Measurements from ENCODE around the gene PLXNA4.
"Not testable (repeated sequence)": the region's sequence is repeated elsewhere in the genome, so short reads cannot be mapped to it uniquely, and the experiment has no call there.

The PLXNA4 gene

DNA sequence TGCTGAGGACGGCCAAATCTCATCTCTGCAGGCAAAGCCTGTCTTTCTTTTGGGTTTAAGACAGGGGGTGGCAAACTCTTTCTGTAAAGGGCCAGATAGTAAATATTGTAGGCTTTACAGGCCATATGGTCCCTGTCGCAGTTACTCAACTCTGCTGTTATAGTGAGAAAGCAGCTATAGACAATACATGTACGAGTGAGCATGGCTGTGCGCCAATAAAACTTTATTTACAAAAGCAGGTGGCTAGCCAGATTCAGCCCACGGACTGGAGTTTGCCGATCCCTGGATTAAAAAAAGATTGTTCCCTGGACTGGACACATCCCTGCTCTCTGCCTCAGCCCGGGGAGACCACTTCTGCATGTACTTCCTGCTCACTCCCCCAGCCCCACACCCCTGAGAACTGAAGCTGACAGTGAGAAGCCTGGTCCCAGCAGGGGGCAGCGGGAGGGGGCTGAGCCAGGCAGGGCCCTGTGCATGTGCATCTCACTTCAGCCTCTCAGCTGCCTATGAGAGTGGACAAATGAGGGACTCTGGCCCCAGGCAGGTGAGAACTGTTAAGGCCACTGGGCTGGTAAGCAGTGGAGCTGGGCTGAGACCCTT lies 392.4 kb downstream of the PLXNA4 start:
- Histone ChIP-seq H3K4me3 (ENCODE audit: insufficient read depth, low read depth, low read length) (no peak overlapping the region), H3K27ac (ENCODE audit: insufficient read depth, low read depth, low read length, poor library complexity, severe bottlenecking) (no peak overlapping the region), H3K27me3 (ENCODE audit: control insufficient read depth, insufficient read depth, low read length, poor library complexity, severe bottlenecking) (no peaks in the 10 kb centered on the region), H3K9me3 (ENCODE audit: control insufficient read depth, low read length) (no peaks in the 10 kb centered on the region), H3K4me1 (ENCODE audit: control insufficient read depth, insufficient read depth, low read length) (no peaks in the 10 kb centered on the region), H3K36me3 (ENCODE audit: control insufficient read depth, insufficient read depth, low read length) (no peaks in the 10 kb centered on the region)
- WGBS, 2 experiments, result 84 to 87% methylated on average over 8 of the region's 8 CpGs

DNA sequence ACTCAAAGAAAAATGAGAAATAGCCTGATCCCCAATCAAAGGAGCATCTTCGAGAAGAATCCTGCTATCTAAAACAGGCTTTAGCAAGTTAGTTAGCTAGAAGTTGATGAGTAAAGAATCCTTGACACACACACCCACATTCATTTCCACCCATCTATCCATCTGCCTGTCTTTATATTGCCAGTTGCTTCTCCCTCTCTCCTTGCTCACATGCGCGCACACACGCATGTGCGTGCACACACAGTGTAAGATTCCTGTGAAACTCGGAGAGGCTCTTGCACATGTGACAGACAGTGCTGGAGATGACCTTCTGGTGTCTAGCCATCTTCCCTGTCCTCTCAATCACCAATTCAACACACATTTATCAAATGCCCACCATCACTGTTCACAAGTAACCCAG lies 393.3 kb downstream of the PLXNA4 start:
- Histone ChIP-seq H3K27ac (ENCODE audit: insufficient read depth, low read depth, low read length, poor library complexity, severe bottlenecking) (no peak overlapping the region), H3K9me3 (ENCODE audit: control insufficient read depth, low read length) (no peaks in the 10 kb centered on the region), H3K4me3 (ENCODE audit: insufficient read depth, low read depth, low read length) (no peak overlapping the region), H3K36me3 (ENCODE audit: control insufficient read depth, insufficient read depth, low read length) (no peaks in the 10 kb centered on the region), H3K27me3 (ENCODE audit: control insufficient read depth, insufficient read depth, low read length, poor library complexity, severe bottlenecking) (no peaks in the 10 kb centered on the region), H3K4me1 (ENCODE audit: control insufficient read depth, insufficient read depth, low read length) (no peaks in the 10 kb centered on the region)
- 95 to 97% methylated on average over 6 of the region's 6 CpGs for WGBS, 2 experiments

DNA sequence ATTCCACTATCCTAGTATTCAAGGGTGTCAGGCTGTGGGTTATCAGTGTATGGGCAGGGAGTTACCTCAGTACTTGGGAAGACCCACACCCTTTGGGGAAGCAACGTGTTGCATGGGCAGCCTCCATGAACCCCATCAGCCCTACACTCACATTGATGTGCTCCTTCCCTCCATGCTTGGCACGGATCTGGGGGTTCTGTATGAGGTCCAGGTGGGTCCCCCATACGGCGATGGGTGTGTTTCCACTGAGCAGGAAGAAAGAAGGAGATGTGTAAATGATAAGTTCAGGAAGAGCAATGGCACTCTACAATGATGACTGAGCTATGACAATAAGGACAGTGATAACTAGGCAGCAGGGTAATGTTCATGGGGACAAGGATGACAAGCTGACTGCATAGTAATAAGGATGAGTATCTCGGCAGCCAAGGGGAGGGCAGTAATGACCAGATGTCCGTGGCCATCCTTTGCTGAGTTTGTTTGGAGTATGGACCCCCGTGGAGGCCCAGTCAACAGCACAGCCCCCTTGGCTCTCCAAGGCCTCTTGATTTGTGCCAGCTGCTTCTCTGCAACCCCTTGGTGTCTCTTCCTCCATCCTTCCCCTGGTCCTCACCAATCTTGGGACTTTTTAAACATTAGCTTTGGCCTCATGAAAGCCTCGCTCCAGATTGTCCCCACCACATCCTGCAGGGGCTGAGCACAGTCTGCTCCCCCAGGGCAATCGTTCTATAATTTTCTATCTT lies 394.2 kb downstream of the PLXNA4 start:
- no peak overlapping the region for H3K4me3 ChIP-seq (ENCODE audit: insufficient read depth, low read depth, low read length)
- WGBS, 2 experiments, result 88 to 95% methylated on average over 9 of the region's 9 CpGs
- no peak overlapping the region for H3K27ac ChIP-seq (ENCODE audit: insufficient read depth, low read depth, low read length, poor library complexity, severe bottlenecking)
- no peaks in the 10 kb centered on the region for H3K9me3 ChIP-seq (ENCODE audit: control insufficient read depth, low read length)
- H3K4me1 ChIP-seq (ENCODE audit: control insufficient read depth, insufficient read depth, low read length), result no peaks in the 10 kb centered on the region
- no peaks in the 10 kb centered on the region for H3K27me3 ChIP-seq (ENCODE audit: control insufficient read depth, insufficient read depth, low read length, poor library complexity, severe bottlenecking)
- no peaks in the 10 kb centered on the region for H3K36me3 ChIP-seq (ENCODE audit: control insufficient read depth, insufficient read depth, low read length)

DNA sequence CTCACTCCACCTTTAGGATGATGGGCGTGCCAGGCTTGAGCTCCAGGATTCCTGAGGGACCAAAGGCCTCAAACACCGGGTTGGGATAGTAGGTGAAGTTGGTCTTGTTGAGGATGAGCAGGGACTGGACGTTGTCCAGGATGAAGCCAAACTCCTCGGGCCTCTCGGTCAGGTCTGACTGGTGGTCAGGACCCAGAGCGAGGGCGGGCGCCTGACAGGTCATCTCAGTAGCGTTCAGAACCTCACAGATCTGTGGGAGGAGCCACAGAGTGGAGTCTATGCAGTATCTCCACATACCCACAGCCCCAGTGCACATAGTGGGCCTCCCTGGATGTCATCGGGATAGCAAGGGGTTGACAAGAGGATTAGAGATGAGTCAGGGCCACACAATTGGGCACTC lies 394.9 kb downstream of the PLXNA4 start:
- H3K27me3 ChIP-seq (ENCODE audit: control insufficient read depth, insufficient read depth, low read length, poor library complexity, severe bottlenecking), result no peaks in the 10 kb centered on the region
- no peak overlapping the region for H3K4me3 ChIP-seq (ENCODE audit: insufficient read depth, low read depth, low read length)
- WGBS, 2 experiments, result 92 to 97% methylated on average over 10 of the region's 10 CpGs
- H3K36me3 ChIP-seq (ENCODE audit: control insufficient read depth, insufficient read depth, low read length), result no peaks in the 10 kb centered on the region
- no peak overlapping the region for H3K27ac ChIP-seq (ENCODE audit: insufficient read depth, low read depth, low read length, poor library complexity, severe bottlenecking)
- H3K9me3 ChIP-seq (ENCODE audit: control insufficient read depth, low read length), result no peaks in the 10 kb centered on the region
- H3K4me1 ChIP-seq (ENCODE audit: control insufficient read depth, insufficient read depth, low read length), result no peaks in the 10 kb centered on the region

DNA sequence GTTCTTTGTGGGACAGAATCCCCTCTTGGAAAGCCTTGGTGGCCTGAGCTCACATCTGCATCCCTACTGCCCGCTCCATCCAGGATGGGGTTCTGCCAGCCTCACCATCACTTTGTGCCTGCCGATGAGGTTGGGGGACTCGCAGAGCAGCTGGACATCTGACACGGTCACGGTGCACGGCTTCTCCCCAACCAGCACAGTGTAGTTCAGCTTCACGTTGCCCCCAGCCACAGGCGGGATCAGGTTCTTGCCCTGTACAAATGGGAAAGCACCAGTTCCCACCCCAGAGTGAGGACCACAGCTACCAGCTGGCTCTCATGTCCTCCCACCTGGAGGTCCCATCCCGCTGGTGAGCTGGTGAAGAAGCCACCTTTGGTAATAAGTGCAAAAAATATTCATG lies 395.8 kb downstream of the PLXNA4 start:
- 94 to 95% methylated on average over 9 of the region's 9 CpGs for WGBS, 2 experiments
- Histone ChIP-seq H3K36me3 (ENCODE audit: control insufficient read depth, insufficient read depth, low read length) (no peaks in the 10 kb centered on the region), H3K27ac (ENCODE audit: insufficient read depth, low read depth, low read length, poor library complexity, severe bottlenecking) (no peak overlapping the region), H3K4me3 (ENCODE audit: insufficient read depth, low read depth, low read length) (no peak overlapping the region), H3K4me1 (ENCODE audit: control insufficient read depth, insufficient read depth, low read length) (no peaks in the 10 kb centered on the region), H3K9me3 (ENCODE audit: control insufficient read depth, low read length) (no peaks in the 10 kb centered on the region), H3K27me3 (ENCODE audit: control insufficient read depth, insufficient read depth, low read length, poor library complexity, severe bottlenecking) (no peaks in the 10 kb centered on the region)

GRCh38 chr7:132179681-132180080 lies 396.6 kb downstream of the PLXNA4 start:
- WGBS, 2 experiments, result 92 to 96% methylated on average over 20 of the region's 20 CpGs
- Histone ChIP-seq H3K9me3 (ENCODE audit: control insufficient read depth, low read length) (no peaks in the 10 kb centered on the region), H3K36me3 (ENCODE audit: control insufficient read depth, insufficient read depth, low read length) (no peaks in the 10 kb centered on the region), H3K4me3 (ENCODE audit: insufficient read depth, low read depth, low read length) (no peak overlapping the region), H3K4me1 (ENCODE audit: control insufficient read depth, insufficient read depth, low read length) (no peaks in the 10 kb centered on the region), H3K27me3 (ENCODE audit: control insufficient read depth, insufficient read depth, low read length, poor library complexity, severe bottlenecking) (no peaks in the 10 kb centered on the region), H3K27ac (ENCODE audit: insufficient read depth, low read depth, low read length, poor library complexity, severe bottlenecking) (no peak overlapping the region)

DNA sequence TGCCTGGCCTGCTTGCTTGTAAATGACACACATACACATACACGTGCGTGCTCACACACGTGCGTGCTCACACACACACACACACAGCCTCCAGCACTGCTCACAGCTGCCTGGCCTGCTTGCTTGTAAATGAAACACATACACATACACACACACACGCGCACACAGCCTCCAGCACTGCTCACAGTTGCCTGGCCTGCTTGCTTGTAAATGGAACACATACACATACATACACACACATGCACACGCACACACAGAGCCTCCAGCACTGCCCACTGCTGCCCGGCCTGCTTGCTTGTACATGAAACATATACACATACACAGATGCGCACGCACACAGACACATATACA lies 397.2 kb downstream of the PLXNA4 start:
- Histone ChIP-seq H3K27ac (ENCODE audit: insufficient read depth, low read depth, low read length, poor library complexity, severe bottlenecking) (no peak overlapping the region), H3K4me1 (ENCODE audit: control insufficient read depth, insufficient read depth, low read length) (no peaks in the 10 kb centered on the region), H3K36me3 (ENCODE audit: control insufficient read depth, insufficient read depth, low read length) (no peaks in the 10 kb centered on the region), H3K4me3 (ENCODE audit: insufficient read depth, low read depth, low read length) (no peak overlapping the region), H3K27me3 (ENCODE audit: control insufficient read depth, insufficient read depth, low read length, poor library complexity, severe bottlenecking) (no peaks in the 10 kb centered on the region), H3K9me3 (ENCODE audit: control insufficient read depth, low read length) (no peaks in the 10 kb centered on the region)
- 81 to 84% methylated on average over 10 of the region's 10 CpGs for WGBS, 2 experiments

GRCh38 chr7:132178402-132179079 lies 397.7 kb downstream of the PLXNA4 start:
- H3K9me3 ChIP-seq (ENCODE audit: control insufficient read depth, low read length); H3K4me1 ChIP-seq (ENCODE audit: control insufficient read depth, insufficient read depth, low read length); H3K36me3 ChIP-seq (ENCODE audit: control insufficient read depth, insufficient read depth, low read length); H3K27me3 ChIP-seq (ENCODE audit: control insufficient read depth, insufficient read depth, low read length, poor library complexity, severe bottlenecking); H3K4me3 ChIP-seq (ENCODE audit: insufficient read depth, low read depth, low read length); H3K27ac ChIP-seq (ENCODE audit: insufficient read depth, low read depth, low read length, poor library complexity, severe bottlenecking): not testable (repeated sequence)
- WGBS, 2 experiments, result 81 to 83% methylated on average over 8 of the region's 8 CpGs

- Histone ChIP-seq H3K4me1 (ENCODE audit: control insufficient read depth, insufficient read depth, low read length) (no peaks in the 10 kb centered on the region), H3K4me3 (ENCODE audit: insufficient read depth, low read depth, low read length) (no peak overlapping the region), H3K36me3 (ENCODE audit: control insufficient read depth, insufficient read depth, low read length) (no peaks in the 10 kb centered on the region), H3K27me3 (ENCODE audit: control insufficient read depth, insufficient read depth, low read length, poor library complexity, severe bottlenecking) (no peaks in the 10 kb centered on the region), H3K9me3 (ENCODE audit: control insufficient read depth, low read length) (no peaks in the 10 kb centered on the region), H3K27ac (ENCODE audit: insufficient read depth, low read depth, low read length, poor library complexity, severe bottlenecking) (no peak overlapping the region)
- 90 to 95% methylated on average over 10 of the region's 10 CpGs for WGBS, 2 experiments
These were observed 398.4 kb downstream of the PLXNA4 start for GRCh38 chr7:132177708-132178401.

DNA sequence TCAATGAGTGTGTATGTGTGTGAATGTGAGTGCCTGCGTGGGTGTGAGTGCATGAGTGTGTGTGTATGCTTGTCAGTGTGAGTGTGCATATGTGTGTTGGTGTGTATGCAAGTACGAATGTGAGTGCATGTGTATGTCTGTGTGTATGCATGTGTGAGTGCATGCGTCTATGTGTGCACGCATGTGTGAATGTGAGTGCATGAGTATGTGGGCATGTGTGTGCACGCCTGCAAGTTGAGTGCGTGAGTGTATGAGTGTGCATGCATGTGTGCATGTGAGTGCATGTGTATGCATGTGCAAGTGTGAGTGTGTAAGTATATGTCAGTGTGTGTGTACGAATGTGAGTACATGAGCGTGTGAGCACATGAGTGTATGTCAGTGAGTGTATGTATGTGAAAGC lies 399.6 kb downstream of the PLXNA4 start:
- H3K36me3 ChIP-seq (ENCODE audit: control insufficient read depth, insufficient read depth, low read length), result no peaks in the 10 kb centered on the region
- no peak overlapping the region for H3K27ac ChIP-seq (ENCODE audit: insufficient read depth, low read depth, low read length, poor library complexity, severe bottlenecking)
- no peaks in the 10 kb centered on the region for H3K4me1 ChIP-seq (ENCODE audit: control insufficient read depth, insufficient read depth, low read length)
- H3K9me3 ChIP-seq (ENCODE audit: control insufficient read depth, low read length), result no peaks in the 10 kb centered on the region
- WGBS, 2 experiments, result 86 to 87% methylated on average over 8 of the region's 8 CpGs
- no peak overlapping the region for H3K4me3 ChIP-seq (ENCODE audit: insufficient read depth, low read depth, low read length)
- H3K27me3 ChIP-seq (ENCODE audit: control insufficient read depth, insufficient read depth, low read length, poor library complexity, severe bottlenecking), result no peaks in the 10 kb centered on the region

All from ectodermal cell (in vitro differentiated cells).